Trophoblast cell (in vitro differentiated cells and primary cell): Measurements from ENCODE around the gene IQCK.
A peak's percentile ranks its signal among the peaks of the same experiment; 100 is the strongest.

Source experiments
- DNase-seq, 2 donors: peaks; one replicate each; pipeline ENCODE4 v3.0.0-alpha.2; 2016
- H2AFZ ChIP-seq: 2 replicates; pipeline ENCODE4 v1.6.1; 2013; ENCODE audit warnings: low read length, moderate library complexity, mild to moderate bottlenecking; ENCODE audit not compliant: insufficient read depth, poor library complexity
- H2AK5ac ChIP-seq: 2 replicates; pipeline ENCODE4 v1.6.1; 2013; ENCODE audit warnings: mild to moderate bottlenecking, low read length
- H2BK120ac ChIP-seq: 2 replicates; pipeline ENCODE4 v1.6.1; 2013; ENCODE audit warnings: low read length, mild to moderate bottlenecking, moderate library complexity; ENCODE audit not compliant: insufficient read depth, poor library complexity
- H2BK12ac ChIP-seq: 2 replicates; pipeline ENCODE4 v1.6.1; 2013; ENCODE audit warnings: mild to moderate bottlenecking, low read length, moderate library complexity
- H2BK5ac ChIP-seq: 2 replicates; pipeline ENCODE4 v1.6.1; 2013; ENCODE audit warnings: low read length, low read depth, moderate library complexity, mild to moderate bottlenecking; ENCODE audit not compliant: poor library complexity
- H3K14ac ChIP-seq: 2 replicates; pipeline ENCODE4 v1.6.1; 2013; ENCODE audit warnings: mild to moderate bottlenecking, low read length
- H3K18ac ChIP-seq: 2 replicates; pipeline ENCODE4 v1.6.1; 2013; ENCODE audit warnings: mild to moderate bottlenecking, low read length
- H3K23ac ChIP-seq: 2 replicates; pipeline ENCODE4 v1.6.1; 2013; ENCODE audit warnings: low read length
- H3K27ac ChIP-seq: 2 replicates; pipeline ENCODE4 v1.5.1; 2013; ENCODE audit warnings: low read depth, mild to moderate bottlenecking, inconsistent platforms, low read length, moderate library complexity
- H3K27me3 ChIP-seq: 2 replicates; pipeline ENCODE4 v1.6.1; 2013; ENCODE audit warnings: inconsistent platforms, mild to moderate bottlenecking, low read length, moderate library complexity; ENCODE audit not compliant: insufficient read depth
- H3K36me3 ChIP-seq, 2 experiments: 1 replicate in 1 of 2; 2 replicates in 1 of 2; pipeline ENCODE4 v1.6.1; 2013; ENCODE audit warnings: low read length in 2 of 2, mild to moderate bottlenecking in 2 of 2, moderate library complexity in 1 of 2; ENCODE audit not compliant: insufficient read depth in 2 of 2, control insufficient read depth in 1 of 2
- H3K4ac ChIP-seq: 2 replicates; pipeline ENCODE4 v1.6.1; 2013; ENCODE audit warnings: low read depth, mild to moderate bottlenecking, low read length, moderate library complexity
- H3K4me1 ChIP-seq, 2 experiments: 1 replicate in 1 of 2; 2 replicates in 1 of 2; pipeline ENCODE4 v1.6.1; 2013; ENCODE audit warnings: low read length in 2 of 2, mild to moderate bottlenecking in 2 of 2, moderate library complexity in 1 of 2; ENCODE audit not compliant: insufficient read depth in 2 of 2, control insufficient read depth in 1 of 2
- H3K4me2 ChIP-seq: 2 replicates; pipeline ENCODE4 v1.6.1; 2013; ENCODE audit warnings: inconsistent platforms, mild to moderate bottlenecking, low read length, moderate library complexity
- H3K4me3 ChIP-seq: 2 replicates; pipeline ENCODE4 v1.5.1; 2013; ENCODE audit warnings: mild to moderate bottlenecking, low read depth, low read length, inconsistent platforms
- H3K79me1 ChIP-seq: one replicate; pipeline ENCODE4 v1.6.1; 2013; ENCODE audit warnings: low read length
- H3K79me2 ChIP-seq: 2 replicates; pipeline ENCODE4 v1.6.1; 2013; ENCODE audit warnings: low read length, mild to moderate bottlenecking; ENCODE audit not compliant: control insufficient read depth, insufficient read depth, poor library complexity
- H3K9ac ChIP-seq: 2 replicates; pipeline ENCODE4 v1.6.1; 2013; ENCODE audit warnings: mild to moderate bottlenecking, low read length
- H3K9me3 ChIP-seq: 2 replicates; pipeline ENCODE4 v1.6.1; 2013; ENCODE audit warnings: low read depth, mild to moderate bottlenecking, control low read depth, inconsistent platforms, low read length; ENCODE audit not compliant: insufficient read depth
- H4K12ac ChIP-seq: 2 replicates; pipeline ENCODE4 v1.6.1; 2013; ENCODE audit warnings: low read depth, mild to moderate bottlenecking, low read length, moderate library complexity
- H4K8ac ChIP-seq: 2 replicates; pipeline ENCODE4 v1.6.1; 2013; ENCODE audit warnings: low read depth, mild to moderate bottlenecking, low read length, moderate library complexity
- H4K91ac ChIP-seq: one replicate; pipeline ENCODE4 v1.6.1; 2013; ENCODE audit warnings: low read depth, mild to moderate bottlenecking, low read length, moderate library complexity
- WGBS: extraction: QIAGEN DNeasy Blood & Tissue Kit; methylation state at CpG from one replicate; pipeline ENCODE4 v1.1.7; 2013; ENCODE audit warnings: missing lambda C conversion rate; ENCODE audit not compliant: insufficient read length, insufficient coverage; ENCODE audit errors: extremely low coverage; 5-methylcytosine and 5-hydroxymethylcytosine counted together

IQCK gene

DNA sequence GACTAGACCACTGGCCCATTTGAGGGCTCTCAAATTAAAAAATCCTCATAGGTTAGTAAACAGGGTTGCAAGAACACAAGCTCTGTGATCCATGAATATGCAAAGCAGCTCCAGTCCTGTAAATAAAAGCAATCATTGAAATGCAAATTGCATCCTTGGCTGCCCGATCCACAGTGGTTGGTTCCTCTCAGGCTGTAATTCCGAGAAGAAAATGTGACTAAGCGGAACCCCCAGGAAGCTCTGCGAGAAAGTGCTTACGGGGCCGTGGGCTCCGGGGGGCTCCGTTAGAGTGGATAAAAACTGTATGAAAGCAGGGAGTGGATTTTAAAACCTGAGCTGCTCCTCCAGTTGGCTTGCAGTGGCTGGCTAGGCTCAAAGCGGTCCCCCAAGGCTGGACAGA is 164.1 kb downstream of the IQCK start:
- no peaks in the 10 kb centered on the region for H3K27me3 ChIP-seq
- H2BK5ac ChIP-seq, result no peak overlapping the region
- no peak overlapping the region for H3K4me3 ChIP-seq
- peaks cover 4% of the 10 kb centered on the region for H3K79me2 ChIP-seq
- H2BK12ac ChIP-seq, result no peak overlapping the region
- H3K14ac ChIP-seq, result no peak overlapping the region
- DNase-seq, result no peak
- H2AFZ ChIP-seq, result no peak overlapping the region
- H3K9me3 ChIP-seq, result peaks cover 5% of the 10 kb centered on the region
- H3K79me1 ChIP-seq, result peaks cover 8% of the 10 kb centered on the region
- peak overlapping the region; percentile 95 for H3K4me2 ChIP-seq
- H4K12ac ChIP-seq, result no peak overlapping the region
- H4K8ac ChIP-seq, result no peak overlapping the region
- no peak overlapping the region for H3K9ac ChIP-seq
- H3K4ac ChIP-seq, result no peak overlapping the region
- H3K23ac ChIP-seq, result no peak overlapping the region
- H3K4me1 ChIP-seq, result peaks cover 1 to 5% of the 10 kb centered on the region in 2 experiments
- WGBS, result no CpG with 5 or more reads among the region's 9 CpGs
- no peak overlapping the region for H4K91ac ChIP-seq
- H2AK5ac ChIP-seq, result no peak overlapping the region
- no peak overlapping the region for H2BK120ac ChIP-seq
- no peak overlapping the region for H3K18ac ChIP-seq
- no peak overlapping the region for H3K27ac ChIP-seq
- H3K36me3 ChIP-seq, result no peaks in the 10 kb centered on the region

DNA sequence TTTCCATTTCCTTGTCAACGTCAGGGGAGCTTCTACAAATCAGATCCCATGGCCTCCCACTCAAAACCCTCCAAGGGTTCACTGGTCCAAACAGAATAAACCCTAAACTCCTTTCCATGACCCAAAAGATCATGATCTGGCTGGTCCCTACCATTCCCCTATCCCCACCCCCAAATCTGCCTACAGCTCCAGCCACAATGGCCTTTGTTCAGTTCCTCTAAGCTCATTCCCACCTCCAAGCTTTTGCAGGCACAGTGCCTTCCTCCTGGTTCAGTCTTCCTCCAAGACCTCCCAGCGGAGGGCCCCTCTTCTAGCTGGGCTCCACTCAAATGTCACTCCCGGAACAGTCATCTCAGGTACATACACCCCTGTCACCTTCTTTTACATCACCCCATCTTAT is 164.6 kb downstream of the IQCK start:
- Histone ChIP-seq H3K18ac (no peak overlapping the region), H2BK12ac (no peak overlapping the region), H3K9ac (peak overlapping the region; percentile 4), H2BK5ac (no peak overlapping the region), H3K27ac (no peak overlapping the region), H2AK5ac (no peak overlapping the region), H3K14ac (no peak overlapping the region), H3K79me1 (peaks cover 8% of the 10 kb centered on the region), H4K8ac (no peak overlapping the region), H3K4me3 (peak overlapping the region; percentile 26), H3K23ac (no peak overlapping the region), H3K4ac (no peak overlapping the region), H3K79me2 (peaks cover 4% of the 10 kb centered on the region), H3K9me3 (peaks cover 5% of the 10 kb centered on the region), H3K27me3 (no peaks in the 10 kb centered on the region), H2AFZ (no peak overlapping the region), H3K4me1 (peaks cover 1 to 5% of the 10 kb centered on the region in 2 experiments), H2BK120ac (no peak overlapping the region), H4K12ac (no peak overlapping the region), H3K36me3 (no peaks in the 10 kb centered on the region), H4K91ac (no peak overlapping the region), H3K4me2 (peak overlapping the region; percentile 95)
- no peak for DNase-seq
- WGBS, result no CpG with 5 or more reads among the region's 3 CpGs

DNA sequence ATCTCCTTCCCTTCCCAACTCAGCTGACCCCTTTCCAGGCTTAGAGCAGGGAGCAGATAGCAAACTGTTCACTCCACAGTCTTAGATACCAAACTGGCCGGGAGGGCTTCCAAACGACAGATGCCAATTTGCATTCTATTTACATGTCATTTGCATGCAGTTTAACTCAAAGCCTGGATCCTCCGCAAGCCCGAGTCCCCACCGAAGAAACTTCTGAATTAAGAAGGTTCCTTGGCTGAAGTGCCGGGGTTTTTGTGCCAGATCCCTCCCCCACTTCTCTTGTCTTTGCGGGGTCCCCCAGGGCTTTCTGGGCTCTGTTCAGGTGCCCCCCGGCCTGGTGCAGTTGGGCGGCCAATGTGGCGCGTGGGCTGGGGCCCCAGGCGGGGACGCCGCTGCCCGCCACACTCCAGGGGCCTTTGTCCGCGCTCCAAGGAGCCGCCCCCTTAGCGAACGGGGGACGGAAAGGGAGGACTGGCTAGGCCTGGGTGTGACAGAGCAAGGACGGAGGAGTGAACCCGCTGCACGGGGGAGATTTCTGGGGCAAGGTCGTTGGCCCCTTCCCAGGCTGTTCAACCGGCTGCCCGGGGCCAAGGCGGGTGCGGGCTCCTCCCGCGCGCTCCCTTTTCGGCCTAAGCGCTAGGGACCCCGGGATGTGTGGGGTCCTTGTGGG is 165.4 kb downstream of the IQCK start:
- Histone ChIP-seq H3K79me1 (peaks cover 8% of the 10 kb centered on the region), H4K91ac (peak overlapping the region; percentile 55), H3K23ac (no peak overlapping the region), H3K4me2 (peak overlapping the region; percentile 95), H2AFZ (peak overlapping the region; percentile 51), H3K27ac (no peak overlapping the region), H3K14ac (peak overlapping the region; percentile 63), H3K4me3 (peak overlapping the region; percentile 79), H3K4ac (peak overlapping the region; percentile 77), H3K9me3 (peaks cover 5% of the 10 kb centered on the region), H2BK12ac (peak overlapping the region; percentile 66), H3K27me3 (no peaks in the 10 kb centered on the region), H4K8ac (peak overlapping the region; percentile 72), H2BK120ac (peak overlapping the region; percentile 62), H4K12ac (peak overlapping the region; percentile 4), H2BK5ac (peak overlapping the region; percentile 24), H3K79me2 (peaks cover 4% of the 10 kb centered on the region), H3K36me3 (no peaks in the 10 kb centered on the region), H3K9ac (peak overlapping the region; percentile 82), H3K18ac (peak overlapping the region; percentile 79), H3K4me1 (peaks cover 1 to 5% of the 10 kb centered on the region in 2 experiments), H2AK5ac (no peak overlapping the region)
- DNase-seq, result no peak
- no CpG with 5 or more reads among the region's 35 CpGs for WGBS

DNA sequence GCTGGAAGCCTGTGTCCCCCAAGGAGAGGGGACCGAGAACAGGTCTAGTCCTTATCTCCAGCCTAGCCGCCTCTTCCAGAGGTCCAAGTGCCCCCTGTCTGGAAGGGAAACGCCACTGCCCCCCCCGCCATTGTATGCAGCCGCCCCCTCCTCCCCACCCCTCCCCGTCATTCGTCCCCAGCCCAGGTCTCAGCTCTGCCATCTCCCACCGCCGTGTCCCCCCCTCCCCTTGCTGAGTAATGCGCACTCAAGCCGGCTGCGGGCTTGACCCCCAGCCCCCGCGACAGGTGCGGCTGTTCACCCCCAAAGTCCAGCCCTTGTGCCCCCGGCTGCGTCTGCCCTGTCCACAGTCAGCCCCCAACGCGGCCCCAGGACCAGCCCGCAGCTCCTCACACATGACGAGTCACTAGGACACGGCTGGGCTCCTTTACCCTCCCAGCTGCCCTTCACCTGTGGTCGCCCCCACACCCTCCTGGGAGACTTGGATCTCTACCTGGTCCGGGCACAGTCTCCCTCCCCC is 166.0 kb downstream of the IQCK start:
- Histone ChIP-seq H3K9me3 (peaks cover 5% of the 10 kb centered on the region), H3K18ac (peak overlapping the region; percentile 79), H3K4me3 (peak overlapping the region; percentile 79), H2BK12ac (peak overlapping the region; percentile 66), H2AFZ (peak overlapping the region; percentile 51), H3K9ac (peak overlapping the region; percentile 82), H3K14ac (peak overlapping the region; percentile 64), H3K4me1 (peaks cover 1 to 5% of the 10 kb centered on the region in 2 experiments), H2BK120ac (peak overlapping the region; percentile 62), H4K8ac (peak overlapping the region; percentile 72), H2AK5ac (no peak overlapping the region), H3K4me2 (peak overlapping the region; percentile 95), H3K27me3 (no peaks in the 10 kb centered on the region), H3K36me3 (no peaks in the 10 kb centered on the region), H3K79me2 (peaks cover 4% of the 10 kb centered on the region), H2BK5ac (no peak overlapping the region), H4K12ac (no peak overlapping the region), H3K4ac (peak overlapping the region; percentile 77), H4K91ac (peak overlapping the region; percentile 61), H3K79me1 (peaks cover 8% of the 10 kb centered on the region), H3K27ac (no peak overlapping the region), H3K23ac (no peak overlapping the region)
- peak in 1 of 2 donors; percentile 24 for DNase-seq
- no CpG with 5 or more reads among the region's 24 CpGs for WGBS
